HG02678 (cell line): ENCODE results near the gene SMAGP.

Source experiments
- ATAC-seq: cut with Tn5 transposase; IDR thresholded peaks from one replicate; pipeline ENCODE4 v1.9.1; 2021; ENCODE audit warnings: mild to moderate bottlenecking, moderate library complexity; ENCODE audit not compliant: unreplicated experiment

Gene SMAGP

DNA sequence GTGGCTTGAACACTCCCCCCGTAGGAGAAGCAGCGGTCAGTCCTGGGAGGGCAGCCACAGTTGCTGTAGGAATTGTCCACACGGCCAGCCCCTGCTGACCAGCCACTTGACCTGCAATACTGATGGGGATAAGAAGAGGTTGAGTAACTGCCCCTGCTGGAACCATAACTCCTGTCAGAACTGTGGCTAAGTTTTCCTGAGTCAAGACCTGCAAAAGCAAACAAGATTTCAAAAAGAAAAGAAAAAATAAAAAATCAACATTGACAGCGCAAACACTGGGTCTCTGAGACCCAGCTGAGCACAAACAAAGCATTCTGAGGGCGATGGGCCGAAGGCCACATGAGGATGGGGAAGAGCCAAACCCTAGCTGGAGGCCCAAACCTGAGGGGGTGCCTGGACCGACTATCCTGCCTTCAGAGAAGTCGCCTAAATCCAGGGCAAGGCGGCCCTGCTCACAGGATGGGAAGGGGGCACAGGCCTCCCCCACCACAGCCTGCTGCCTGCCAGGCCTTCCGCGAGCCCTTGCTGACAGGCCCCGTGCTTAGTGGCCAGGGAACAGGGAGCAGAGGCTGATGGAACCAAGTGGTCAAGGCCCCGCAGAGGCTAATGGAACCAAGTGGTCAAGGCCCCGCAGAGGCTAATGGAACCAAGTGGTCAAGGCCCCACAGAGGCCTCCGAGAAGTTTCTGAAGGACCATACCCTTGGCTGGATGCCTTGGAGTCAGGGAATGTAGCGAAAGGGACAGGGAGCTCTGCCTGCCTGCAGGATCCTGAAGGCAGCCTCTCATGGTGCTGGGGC is 71.4 kb downstream of the SMAGP start:
- no peak for ATAC-seq

DNA sequence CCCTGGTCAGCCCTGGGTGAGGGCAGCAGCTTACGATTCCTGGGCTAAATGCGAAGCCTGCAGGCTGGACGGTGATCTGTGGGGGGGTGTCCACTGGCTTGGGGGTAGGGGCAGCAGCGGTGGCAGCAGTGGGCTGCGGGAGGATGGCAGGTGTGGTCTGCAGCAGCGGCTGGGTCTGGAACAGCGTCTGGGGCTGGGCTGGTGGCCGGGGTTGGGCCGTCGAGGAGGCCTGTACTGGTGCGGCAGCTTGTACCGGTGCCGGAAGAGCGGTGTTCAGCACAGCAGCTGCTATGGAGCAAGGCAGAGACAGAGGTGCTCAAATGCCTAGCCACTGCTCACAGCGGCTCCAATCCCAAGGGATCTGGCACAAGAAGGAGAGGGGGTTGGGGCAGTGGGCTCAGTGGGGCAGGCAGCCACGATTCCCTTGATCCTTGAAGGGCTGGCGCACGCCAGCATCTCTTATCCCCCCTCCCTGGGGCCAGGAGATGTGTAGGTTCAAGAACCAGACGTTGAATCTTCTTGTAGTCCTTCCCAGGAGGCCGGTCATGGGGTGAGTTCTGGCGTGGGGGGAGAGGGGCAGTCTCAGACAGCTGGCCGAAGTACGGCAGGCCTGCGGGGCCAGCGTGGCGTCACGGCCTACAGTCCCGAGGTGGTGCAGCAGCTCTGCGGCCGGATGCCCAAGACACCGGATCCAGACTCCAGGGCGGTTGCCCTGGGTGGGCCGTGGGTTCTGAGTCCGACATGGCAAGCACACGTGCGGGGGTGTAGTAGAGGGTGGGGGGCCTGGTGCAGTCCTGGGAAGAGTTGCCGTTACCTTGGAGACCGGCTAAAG is 72.3 kb downstream of the SMAGP start:
- no peak for ATAC-seq

DNA sequence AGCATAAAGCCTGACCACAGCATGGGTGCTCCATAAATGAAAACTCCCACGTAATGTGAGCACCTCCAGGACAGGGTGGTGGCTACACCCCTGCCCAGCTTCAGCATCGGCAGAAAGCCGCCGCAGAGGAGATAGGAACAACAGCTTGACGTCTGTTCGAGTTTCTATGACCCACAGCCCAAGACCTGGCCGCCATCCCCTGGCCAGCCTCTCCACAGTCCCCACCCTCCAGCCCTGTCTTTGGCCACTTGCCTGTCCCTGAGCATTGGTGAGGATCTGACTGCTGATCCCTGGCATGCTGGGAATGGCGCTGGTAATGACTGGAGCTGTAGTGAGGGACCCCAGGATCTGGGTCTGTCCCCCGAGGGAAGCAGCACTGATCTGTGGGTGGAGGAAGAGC is 73.7 kb downstream of the SMAGP start:
- no peak for ATAC-seq

DNA sequence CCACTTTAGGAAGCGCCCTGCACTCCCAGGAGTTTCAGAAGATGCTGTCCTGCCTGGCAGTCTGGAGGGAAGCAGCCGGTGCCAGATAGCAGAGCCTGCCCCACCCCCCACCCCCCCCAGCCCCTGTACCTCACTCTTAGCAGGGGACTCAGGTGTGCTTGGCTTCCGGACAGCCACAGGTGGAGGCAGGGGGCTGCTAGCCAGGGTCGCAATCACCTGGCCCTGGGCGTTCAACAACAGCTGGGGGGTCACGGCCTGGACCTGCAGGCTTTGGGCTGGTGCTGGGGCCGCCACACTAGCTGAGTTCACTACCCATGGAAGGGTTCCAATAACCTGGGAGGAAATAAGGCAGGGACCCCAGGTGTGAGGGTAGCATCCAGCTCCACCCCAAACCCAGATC is 74.4 kb downstream of the SMAGP start:
- ATAC-seq: no peak
